Peyer's patch (tissue), 4 donors: ENCODE results near the gene REPIN1.

Source experiments
- CTCF ChIP-seq, 6 experiments: fragments of 450-650 bp in 4 of 6; fragments of 200-600 bp in 2 of 6; sonication (generic) in 1 of 6; IDR thresholded peaks; one replicate each; pipeline ENCODE4 v1.5.1; 2017 to 2019; ENCODE audit warnings: antibody characterized with exemption in 6 of 6, mild to moderate bottlenecking in 3 of 6, moderate library complexity in 1 of 6
- POLR2A ChIP-seq, 2 donors: fragments of 450-650 bp; IDR thresholded peaks; one replicate each; pipeline ENCODE4 v1.5.1; 2017; ENCODE audit warnings: antibody characterized with exemption in 2 of 2, mild to moderate bottlenecking in 2 of 2, moderate library complexity in 2 of 2

- TF ChIP-seq CTCF (IDR thresholded peaks at IDR 0.05) (no peak), POLR2A (IDR thresholded peaks at IDR 0.05) (no peak)
Measured at GRCh38 chr7:150379441-150380379, 11.1 kb downstream of the REPIN1 start.
